A549 (cell line): ENCODE measurements around the gene ENHO.

Experiments used
- ATOH8 ChIP-seq: fragments of 250-450 bp; sonication (Bioruptor Pico); IDR thresholded peaks from 2 replicates; pipeline ENCODE4 v1.5.0; 2020; ENCODE audit warnings: low read depth, mild to moderate bottlenecking, moderate library complexity
- CEBPB ChIP-seq, 2 experiments: fragments of >200 bp in 1 of 2; sonication (Bioruptor Twin) in 1 of 2; formaldehyde crosslinking in 1 of 2; IDR thresholded peaks; 2 replicates each; pipeline ENCODE4 v1.6.1; 2012 to 2016
- CTCF ChIP-seq: fragments of >200 bp; sonication (Bioruptor Twin); formaldehyde crosslinking; IDR thresholded peaks from 3 replicates; pipeline ENCODE4 v1.5.1; 2016
- ESRRA ChIP-seq: fragments of 150-350 bp; IDR thresholded peaks from 2 replicates; pipeline ENCODE4 v1.6.1; 2014; ENCODE audit warnings: mild to moderate bottlenecking, low read length, borderline replicate concordance
- MYC ChIP-seq: IDR thresholded peaks from 2 replicates; pipeline ENCODE4 v1.6.1; 2012; ENCODE audit warnings: mild to moderate bottlenecking, inconsistent platforms, low read length, improper control_type of control experiment, borderline replicate concordance
- NFE2L2 ChIP-seq: fragments of 150-350 bp; conservative IDR thresholded peaks from 2 replicates; pipeline ENCODE4 v1.6.1; 2014; ENCODE audit warnings: low read length
- POLR2A ChIP-seq: IDR thresholded peaks from 2 replicates; pipeline ENCODE4 v1.6.1; 2012; ENCODE audit warnings: mild to moderate bottlenecking, low read length
- POLR2AphosphoS2 ChIP-seq: conservative IDR thresholded peaks from 2 replicates; pipeline ENCODE4 v1.6.1; 2012; ENCODE audit warnings: low read length, improper control_type of control experiment, inconsistent platforms
- RAD21 ChIP-seq, 2 experiments: fragments of >200 bp in 1 of 2; sonication (Bioruptor Twin) in 1 of 2; formaldehyde crosslinking in 1 of 2; IDR thresholded peaks in 1 of 2; conservative IDR thresholded peaks in 1 of 2; 2 replicates in 1 of 2; 3 replicates in 1 of 2; pipeline ENCODE4 v1.6.1; 2012 to 2018; ENCODE audit warnings: inconsistent platforms in 1 of 2
- RFX5 ChIP-seq: fragments of 450-650 bp; IDR thresholded peaks from 2 replicates; pipeline ENCODE4 v1.7.1; 2014; ENCODE audit warnings: antibody characterized with exemption, mild to moderate bottlenecking, moderate library complexity
- ZSCAN20 ChIP-seq: fragments of 250-450 bp; sonication (Bioruptor Pico); IDR thresholded peaks from 2 replicates; pipeline ENCODE4 v1.8.0; 2022; ENCODE audit warnings: mild to moderate bottlenecking, moderate library complexity
- TF ChIP-seq, protein P1 (sequence below): fragments of >200 bp; sonication (Bioruptor Twin); formaldehyde crosslinking; IDR thresholded peaks from 3 replicates; pipeline ENCODE4 v1.6.1; 2016
- TF ChIP-seq, protein P2 (sequence below): fragments of 150-350 bp; IDR thresholded peaks from 2 replicates; pipeline ENCODE4 v1.6.1; 2014; ENCODE audit warnings: low read depth, mild to moderate bottlenecking, low read length
- TF ChIP-seq, protein P3 (sequence below): IDR thresholded peaks from 2 replicates; pipeline ENCODE4 v1.6.1; 2012

- no peak for TF ChIP-seq POLR2A
- TF ChIP-seq CEBPB (IDR thresholded peaks at IDR 0.05), result no peak
- no peak for TF ChIP-seq ESRRA
- TF ChIP-seq, protein P1, sequence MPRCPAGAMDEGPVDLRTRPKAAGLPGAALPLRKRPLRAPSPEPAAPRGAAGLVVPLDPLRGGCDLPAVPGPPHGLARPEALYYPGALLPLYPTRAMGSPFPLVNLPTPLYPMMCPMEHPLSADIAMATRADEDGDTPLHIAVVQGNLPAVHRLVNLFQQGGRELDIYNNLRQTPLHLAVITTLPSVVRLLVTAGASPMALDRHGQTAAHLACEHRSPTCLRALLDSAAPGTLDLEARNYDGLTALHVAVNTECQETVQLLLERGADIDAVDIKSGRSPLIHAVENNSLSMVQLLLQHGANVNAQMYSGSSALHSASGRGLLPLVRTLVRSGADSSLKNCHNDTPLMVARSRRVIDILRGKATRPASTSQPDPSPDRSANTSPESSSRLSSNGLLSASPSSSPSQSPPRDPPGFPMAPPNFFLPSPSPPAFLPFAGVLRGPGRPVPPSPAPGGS, result no peak
- TF ChIP-seq CTCF, result no peak
- no peak for TF ChIP-seq POLR2AphosphoS2
- TF ChIP-seq RFX5, result no peak
- TF ChIP-seq, protein P2, sequence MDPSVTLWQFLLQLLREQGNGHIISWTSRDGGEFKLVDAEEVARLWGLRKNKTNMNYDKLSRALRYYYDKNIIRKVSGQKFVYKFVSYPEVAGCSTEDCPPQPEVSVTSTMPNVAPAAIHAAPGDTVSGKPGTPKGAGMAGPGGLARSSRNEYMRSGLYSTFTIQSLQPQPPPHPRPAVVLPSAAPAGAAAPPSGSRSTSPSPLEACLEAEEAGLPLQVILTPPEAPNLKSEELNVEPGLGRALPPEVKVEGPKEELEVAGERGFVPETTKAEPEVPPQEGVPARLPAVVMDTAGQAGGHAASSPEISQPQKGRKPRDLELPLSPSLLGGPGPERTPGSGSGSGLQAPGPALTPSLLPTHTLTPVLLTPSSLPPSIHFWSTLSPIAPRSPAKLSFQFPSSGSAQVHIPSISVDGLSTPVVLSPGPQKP, result no peak
- no peak for TF ChIP-seq ZSCAN20
- TF ChIP-seq MYC, result no peak
- TF ChIP-seq ATOH8 (CRISPR knock-in tag), result no peak
- TF ChIP-seq, protein P3, sequence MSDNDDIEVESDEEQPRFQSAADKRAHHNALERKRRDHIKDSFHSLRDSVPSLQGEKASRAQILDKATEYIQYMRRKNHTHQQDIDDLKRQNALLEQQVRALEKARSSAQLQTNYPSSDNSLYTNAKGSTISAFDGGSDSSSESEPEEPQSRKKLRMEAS, result no peak
- TF ChIP-seq RAD21 (conservative IDR thresholded peaks at IDR 0.05 in 1 of 2, IDR thresholded peaks at IDR 0.05 in 1 of 2), result no peak
- TF ChIP-seq NFE2L2, result no peak
Measured at GRCh38 chr9:34570376-34570775, 47.6 kb upstream of the ENHO start.
